HG02884 (cell line): ENCODE data around the gene NELL1.

Experiments
- ATAC-seq: cut with Tn5 transposase; IDR thresholded peaks from one replicate; pipeline ENCODE4 v1.9.1; 2021; ENCODE audit warnings: mild to moderate bottlenecking, moderate library complexity; ENCODE audit not compliant: unreplicated experiment

The NELL1 gene

GRCh38 chr11:21541187-21541751, 871.9 kb downstream of the NELL1 start:
- no peak for ATAC-seq

- ATAC-seq: no peak
These were observed 874.5 kb downstream of the NELL1 start for GRCh38 chr11:21543901-21544300.

- ATAC-seq: no peak
These were observed 876.3 kb downstream of the NELL1 start for GRCh38 chr11:21545699-21546098.

GRCh38 chr11:21546703-21547102, 877.3 kb downstream of the NELL1 start:
- ATAC-seq: no peak

- no peak for ATAC-seq
These were observed 883.5 kb downstream of the NELL1 start for GRCh38 chr11:21552911-21553310.

GRCh38 chr11:21553795-21554194, 884.4 kb downstream of the NELL1 start:
- ATAC-seq: no peak

GRCh38 chr11:21554284-21554683, 884.9 kb downstream of the NELL1 start:
- no peak for ATAC-seq

GRCh38 chr11:21556926-21557325, 887.5 kb downstream of the NELL1 start:
- ATAC-seq: no peak

- ATAC-seq: no peak
These were observed 891.1 kb downstream of the NELL1 start for GRCh38 chr11:21560466-21560975.

- no peak for ATAC-seq
These were observed 892.2 kb downstream of the NELL1 start for GRCh38 chr11:21561581-21561980.

GRCh38 chr11:21564095-21564494, 894.7 kb downstream of the NELL1 start:
- ATAC-seq: no peak

GRCh38 chr11:21564833-21565682, 895.7 kb downstream of the NELL1 start:
- no peak for ATAC-seq

GRCh38 chr11:21566521-21567117, 897.2 kb downstream of the NELL1 start:
- ATAC-seq: no peak

- no peak for ATAC-seq
These were observed 898.4 kb downstream of the NELL1 start for GRCh38 chr11:21567645-21568290.

GRCh38 chr11:21572210-21572609, 902.8 kb downstream of the NELL1 start:
- no peak for ATAC-seq

- no peak for ATAC-seq
These were observed 913.4 kb downstream of the NELL1 start for GRCh38 chr11:21582791-21583190.

GRCh38 chr11:21588754-21589153, 919.4 kb downstream of the NELL1 start:
- ATAC-seq: no peak

- no peak for ATAC-seq
These were observed 933.3 kb downstream of the NELL1 start for GRCh38 chr11:21602699-21603098.

GRCh38 chr11:21603886-21604285, 934.5 kb downstream of the NELL1 start:
- no peak for ATAC-seq

- ATAC-seq: no peak
These were observed 935.2 kb downstream of the NELL1 start for GRCh38 chr11:21604564-21604963.

- no peak for ATAC-seq
These were observed 942.9 kb downstream of the NELL1 start for GRCh38 chr11:21612326-21612725.
